ENCODE data around the gene MOB3B. TPM values are rescaled to one million over a fixed set of nuclear protein-coding genes. Genes with fewer than 3 reads are reported as not detected.
A peak's percentile ranks its signal among the peaks of the same experiment; 100 is the strongest.

The MOB3B gene
- polyA plus RNA-seq, 3 donors, result 24.0 to 26.2 (median 25.5) TPM

DNA sequence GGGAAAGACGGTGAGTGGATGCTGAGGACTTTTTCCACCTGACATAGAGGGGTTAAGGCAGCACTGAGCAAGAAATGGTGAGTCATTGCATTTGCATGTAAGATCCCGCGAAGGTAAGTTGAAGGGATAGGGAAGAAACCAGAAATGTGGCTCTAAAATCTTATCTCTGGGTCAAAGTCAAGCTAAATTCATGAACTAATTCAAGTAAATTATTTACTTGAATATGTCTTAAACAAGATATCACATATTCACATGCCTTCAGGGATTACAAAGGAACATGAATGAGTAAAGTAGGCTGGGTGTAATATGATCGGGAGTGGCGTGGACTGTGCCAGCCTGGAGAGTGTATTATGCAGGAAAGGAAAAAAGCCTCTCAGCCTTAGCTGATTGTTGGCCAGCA is 158.2 kb downstream of the MOB3B start:
- DNase-seq (ENCODE audit: low read depth in 3 of 3, low spot score in 2 of 3), result no peak

DNA sequence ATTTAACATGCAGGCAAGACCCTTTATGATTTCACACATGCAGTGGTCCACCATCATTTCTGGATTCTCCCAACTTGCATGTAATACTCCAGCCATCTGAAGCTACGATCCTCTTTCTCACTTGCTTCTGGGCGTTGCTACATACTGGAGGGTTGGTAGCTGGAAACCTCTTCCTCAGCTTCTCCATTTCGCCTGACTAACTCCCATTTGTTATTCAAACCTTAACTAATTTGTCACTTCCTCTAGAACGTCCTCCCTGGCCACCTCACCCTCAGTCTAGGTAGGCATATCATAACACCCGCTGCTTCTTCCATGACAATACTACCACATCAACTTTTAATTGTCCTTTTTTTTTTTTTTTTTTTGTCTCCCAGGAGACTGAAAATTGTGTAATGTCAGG is 160.0 kb downstream of the MOB3B start:
- no peak for DNase-seq (ENCODE audit: low read depth in 3 of 3, low spot score in 2 of 3)

DNA sequence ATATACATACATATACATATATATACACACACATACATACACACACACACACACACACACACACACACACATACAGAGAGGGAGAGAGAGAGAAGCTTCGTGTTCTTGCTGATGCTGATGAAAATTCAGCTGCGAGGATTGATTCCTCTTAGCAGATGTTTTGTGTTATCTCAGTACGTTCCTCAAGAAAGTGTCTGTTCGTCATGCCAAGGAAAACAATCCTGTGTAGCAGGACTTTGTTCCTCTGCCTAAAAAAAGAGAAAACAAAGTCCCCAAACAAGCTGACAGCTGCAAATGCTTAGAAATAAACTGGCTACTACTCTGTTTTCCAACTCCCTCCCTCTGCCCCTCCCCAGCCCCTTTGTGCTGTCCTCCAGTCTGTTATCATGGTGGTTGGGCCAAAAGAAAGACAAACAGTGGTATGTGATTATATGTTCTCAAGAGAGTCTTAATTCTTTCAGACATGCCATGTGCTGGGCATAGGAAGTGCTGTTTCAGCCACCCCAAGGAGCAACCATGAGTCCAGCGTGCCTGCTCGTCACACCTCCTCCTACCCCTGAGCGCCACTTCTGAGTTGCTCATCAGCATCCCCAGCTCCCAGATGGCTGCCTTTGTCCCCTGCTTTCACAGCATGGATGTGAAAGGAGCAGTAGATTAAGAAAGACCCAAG is 161.2 kb downstream of the MOB3B start:
- peak; percentile 74 to 82 (median 80) for DNase-seq (ENCODE audit: low read depth in 3 of 3, low spot score in 2 of 3)

DNA sequence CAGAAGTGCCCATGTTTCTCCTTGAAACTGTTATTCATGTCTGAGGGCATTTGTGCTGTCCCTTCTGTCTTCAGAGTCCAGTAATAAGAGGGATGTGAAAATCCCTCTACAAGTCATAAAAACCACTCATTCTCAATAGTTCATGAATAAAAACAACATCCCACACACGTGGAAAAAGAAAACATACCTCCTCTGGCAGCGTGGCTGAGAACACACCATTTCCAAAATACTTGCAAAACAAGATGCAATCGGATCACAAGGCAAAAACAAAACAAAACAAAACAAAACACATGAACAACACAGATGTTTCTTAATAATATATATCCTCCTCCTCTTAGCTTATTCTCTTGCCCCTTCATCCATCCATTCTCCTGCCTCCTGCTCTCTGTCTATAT is 161.7 kb downstream of the MOB3B start:
- DNase-seq (ENCODE audit: low read depth in 3 of 3, low spot score in 2 of 3), result peak in 1 of 3 donors; percentile 45

DNA sequence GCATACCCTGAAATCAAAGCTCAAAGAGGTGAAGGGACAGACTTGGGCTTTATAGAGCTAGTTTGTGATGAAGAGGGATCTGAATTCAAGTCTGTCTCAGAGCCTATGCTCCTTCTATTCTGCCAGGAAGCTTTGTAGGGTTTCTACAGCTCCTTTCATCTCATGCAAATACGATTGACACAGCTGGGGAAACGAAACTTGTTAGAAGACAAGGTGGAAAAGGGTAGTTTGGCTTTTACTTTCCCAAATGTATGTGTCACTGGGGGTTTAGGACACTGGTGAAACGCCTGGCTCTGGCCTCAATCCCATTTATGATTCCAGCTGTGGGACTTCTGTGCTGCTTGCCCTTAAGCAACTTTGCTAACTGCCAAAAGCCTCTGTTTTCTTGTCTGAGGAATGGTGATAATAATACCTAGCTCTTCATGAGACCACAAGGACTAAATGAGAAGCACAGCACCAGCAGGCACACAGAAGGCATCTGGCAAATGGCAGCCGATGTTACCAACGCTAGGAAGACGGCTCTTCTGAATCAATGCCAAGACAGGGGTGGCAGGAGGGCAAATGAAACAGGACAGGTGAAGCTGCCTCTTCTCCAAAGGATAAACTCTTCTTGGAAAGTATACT is 162.3 kb downstream of the MOB3B start:
- no peak for DNase-seq (ENCODE audit: low read depth in 3 of 3, low spot score in 2 of 3)

DNA sequence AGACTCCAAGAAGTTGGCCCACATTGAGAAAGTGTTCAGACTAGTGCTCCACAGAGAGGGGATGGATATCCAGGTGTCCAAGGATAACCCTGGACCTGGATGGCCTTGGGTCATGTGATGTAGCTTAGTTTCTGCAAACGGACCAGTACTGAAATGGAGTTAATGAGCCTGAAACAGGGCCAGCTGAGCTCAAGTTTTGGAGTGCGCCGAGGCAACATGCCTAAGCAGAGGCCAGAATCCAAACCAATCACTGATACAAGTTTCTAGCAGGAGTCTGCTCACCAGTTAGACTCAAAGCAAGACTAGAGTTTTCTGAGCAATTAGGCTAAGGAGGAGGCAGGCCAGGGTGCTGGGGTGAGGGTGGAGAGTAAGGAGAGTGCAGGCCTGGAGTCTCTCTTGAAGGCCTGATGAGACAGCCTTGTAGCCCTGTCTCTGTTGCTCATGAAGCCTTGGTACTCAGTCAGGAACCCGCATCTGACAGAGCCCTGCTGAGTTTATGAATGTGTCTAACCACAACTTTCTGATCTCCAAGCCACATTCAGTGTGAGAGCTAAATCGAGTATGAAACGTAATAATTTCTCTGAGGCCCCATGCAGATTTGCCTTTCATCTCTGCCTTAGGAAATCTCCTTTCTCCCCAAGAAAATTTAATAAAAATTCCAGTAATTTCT is 163.8 kb downstream of the MOB3B start:
- no peak for DNase-seq (ENCODE audit: low read depth in 3 of 3, low spot score in 2 of 3)

DNA sequence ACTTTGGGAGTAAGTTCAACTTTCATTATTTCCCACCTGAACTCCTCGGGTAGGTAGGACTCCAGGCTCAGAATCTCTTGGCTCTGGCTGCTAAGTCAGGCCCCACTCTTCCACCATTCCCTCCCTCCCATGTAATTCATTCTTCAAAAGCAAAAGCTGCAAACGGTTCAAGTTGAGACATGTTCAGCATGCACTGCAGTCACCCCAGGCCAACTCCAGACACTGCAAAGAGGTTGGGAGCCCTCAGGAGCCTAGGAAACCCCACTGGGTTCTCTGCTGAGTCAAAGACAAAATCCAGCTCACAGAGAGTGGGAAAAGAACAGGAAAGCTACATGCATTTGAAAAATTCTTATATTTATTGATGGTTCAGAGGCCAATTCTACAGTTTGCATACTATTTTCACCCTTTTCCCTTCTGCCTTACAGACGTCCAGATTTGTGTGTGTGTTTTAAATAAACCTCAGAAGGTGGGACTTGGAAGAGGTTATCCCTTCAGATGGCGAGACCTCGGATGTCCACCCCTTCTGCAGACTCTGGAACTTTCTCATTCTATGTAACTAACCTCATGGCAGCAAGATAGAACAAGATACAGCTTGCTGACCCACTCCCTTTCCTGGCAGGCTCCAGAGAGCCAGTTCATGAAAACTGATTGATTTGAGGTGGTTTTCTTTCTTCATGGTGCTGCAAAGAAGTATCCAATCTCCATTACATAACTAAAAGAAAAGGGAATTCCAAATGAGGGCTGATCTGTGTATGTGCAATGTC is 167.0 kb downstream of the MOB3B start:
- DNase-seq (ENCODE audit: low read depth in 3 of 3, low spot score in 2 of 3), result no peak

DNA sequence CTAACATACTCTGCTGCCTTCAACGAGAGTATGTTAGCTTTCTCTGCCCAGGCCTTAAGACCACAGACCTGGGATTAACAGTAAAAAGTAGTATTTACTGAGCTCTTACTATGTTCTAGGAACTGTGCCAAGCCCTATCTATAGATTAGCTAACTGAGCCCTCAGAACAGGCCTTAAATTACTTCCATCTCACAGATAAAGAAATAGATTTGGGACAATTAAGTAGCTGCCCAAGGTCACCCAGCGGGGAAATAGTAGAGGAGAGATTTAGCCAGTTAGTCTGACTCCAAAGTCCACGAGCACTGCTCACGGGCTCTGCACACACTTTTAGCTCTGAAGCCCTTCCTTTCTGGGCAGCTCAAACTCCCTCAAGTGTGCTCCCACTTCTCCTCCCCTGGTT is 168.1 kb downstream of the MOB3B start:
- no peak for DNase-seq (ENCODE audit: low read depth in 3 of 3, low spot score in 2 of 3)

DNA sequence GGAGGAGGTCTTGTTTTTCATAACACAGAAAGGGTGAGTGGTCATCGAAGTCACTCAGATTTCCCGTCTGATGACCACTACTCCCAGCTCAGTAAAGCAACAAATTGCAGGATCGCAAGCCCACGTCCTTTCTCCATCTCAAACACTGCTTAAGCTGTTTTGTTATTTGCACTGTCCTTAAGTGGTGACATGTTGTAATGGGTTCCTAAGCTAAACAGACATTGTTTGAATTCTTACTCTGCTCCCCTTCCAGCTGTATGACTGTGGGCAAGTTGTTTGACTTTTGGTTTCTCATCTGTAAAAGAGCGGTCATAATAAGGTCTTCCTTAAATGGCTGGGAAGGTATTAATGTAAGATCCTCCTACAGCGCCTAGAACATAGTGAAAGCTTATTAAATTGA is 169.9 kb downstream of the MOB3B start:
- no peak for DNase-seq (ENCODE audit: low read depth in 3 of 3, low spot score in 2 of 3)

DNA sequence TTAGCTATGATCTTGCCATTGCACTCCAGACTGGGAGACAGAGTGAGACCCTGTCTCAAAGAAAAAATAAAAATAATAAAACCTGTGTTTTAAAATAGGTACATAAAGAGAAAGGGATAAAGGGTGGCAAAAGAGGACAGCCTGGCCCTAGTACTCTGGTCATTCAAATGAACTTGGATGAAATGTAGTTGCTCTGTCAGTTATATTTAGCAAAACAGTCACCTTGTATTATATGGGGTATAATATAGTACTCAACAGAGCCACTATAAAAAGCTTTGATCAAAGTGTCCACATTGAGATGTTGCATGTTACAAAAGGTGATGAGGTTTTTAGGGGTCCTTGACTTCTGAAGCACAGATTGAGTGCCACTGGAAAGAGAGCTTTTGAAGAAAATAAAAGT is 171.6 kb downstream of the MOB3B start:
- DNase-seq (ENCODE audit: low read depth in 3 of 3, low spot score in 2 of 3), result no peak

DNA sequence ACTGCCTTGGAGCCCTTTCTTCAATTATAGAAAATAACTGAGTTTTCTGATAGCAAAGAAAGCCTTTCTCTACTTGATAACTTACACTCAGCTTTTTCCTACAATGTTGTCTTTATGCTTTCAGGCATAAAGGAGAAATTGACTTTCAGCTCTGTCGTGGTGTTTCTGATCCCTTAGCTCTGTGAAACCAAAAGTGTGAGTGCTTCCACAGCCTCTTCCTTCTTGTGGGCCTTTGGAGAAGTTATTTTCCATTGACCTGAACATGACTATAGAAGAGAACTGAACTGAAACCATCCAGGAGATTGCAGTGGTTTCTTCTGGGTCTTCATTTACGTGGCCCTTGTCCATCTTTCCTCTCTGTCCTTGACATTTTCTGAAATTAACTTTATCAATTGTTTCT is 173.2 kb downstream of the MOB3B start:
- DNase-seq (ENCODE audit: low read depth in 3 of 3, low spot score in 2 of 3), result no peak

DNA sequence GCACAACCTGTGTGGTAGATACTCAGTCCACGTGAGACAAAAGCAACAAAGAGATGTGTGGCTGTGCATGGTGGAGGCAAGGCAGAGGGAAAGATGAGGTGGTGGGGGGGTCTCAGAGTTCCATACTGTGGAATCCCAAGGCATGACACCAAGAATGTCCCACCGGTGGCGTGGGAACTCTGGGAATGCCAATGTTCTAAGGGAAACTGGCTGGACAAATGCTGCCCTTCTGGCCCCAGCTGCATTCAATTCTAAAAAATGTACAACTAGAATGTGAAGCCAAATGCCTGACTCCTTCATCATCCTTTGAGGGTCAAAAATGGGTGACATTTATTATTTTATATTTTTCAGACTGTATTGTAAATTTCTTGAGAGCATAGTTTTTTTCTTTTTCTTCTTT is 174.4 kb downstream of the MOB3B start:
- no peak for DNase-seq (ENCODE audit: low read depth in 3 of 3, low spot score in 2 of 3)

DNA sequence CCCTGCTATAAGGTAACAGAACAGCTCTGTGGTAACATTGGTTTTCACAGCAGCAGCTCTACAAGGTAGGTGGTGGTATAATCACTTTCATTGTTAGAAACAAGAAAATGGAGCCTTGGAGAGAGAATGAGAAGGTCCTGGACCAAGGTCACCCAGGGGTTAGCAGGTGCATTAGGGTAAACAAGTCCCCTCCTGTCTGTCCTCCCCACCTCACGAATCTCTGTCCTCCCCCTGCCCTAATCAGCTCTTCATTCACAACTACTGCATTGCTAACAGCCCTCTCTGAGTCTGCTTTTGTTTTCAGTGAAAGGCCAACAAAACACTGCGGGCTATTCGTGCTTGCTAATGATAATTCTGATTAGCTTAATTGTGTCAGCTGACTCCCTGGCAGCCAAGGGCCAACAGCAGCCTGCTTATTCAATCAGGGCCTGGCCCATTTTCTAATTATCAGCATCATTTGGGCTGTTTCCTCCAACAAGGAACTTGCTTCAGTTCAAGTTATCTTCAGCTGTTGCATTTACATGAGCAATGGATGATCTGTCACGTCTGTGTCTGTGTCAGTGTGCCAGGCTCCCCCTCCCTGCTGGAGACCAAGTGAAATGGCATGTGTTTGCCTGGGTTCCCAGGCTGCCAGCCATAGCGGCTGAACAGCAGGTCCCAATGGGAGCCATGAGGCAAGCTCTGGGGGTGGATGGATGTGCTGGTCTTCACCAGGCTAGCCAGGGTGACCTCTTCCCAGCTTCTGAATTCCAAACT is 176.0 kb downstream of the MOB3B start:
- no peak for DNase-seq (ENCODE audit: low read depth in 3 of 3, low spot score in 2 of 3)

DNA sequence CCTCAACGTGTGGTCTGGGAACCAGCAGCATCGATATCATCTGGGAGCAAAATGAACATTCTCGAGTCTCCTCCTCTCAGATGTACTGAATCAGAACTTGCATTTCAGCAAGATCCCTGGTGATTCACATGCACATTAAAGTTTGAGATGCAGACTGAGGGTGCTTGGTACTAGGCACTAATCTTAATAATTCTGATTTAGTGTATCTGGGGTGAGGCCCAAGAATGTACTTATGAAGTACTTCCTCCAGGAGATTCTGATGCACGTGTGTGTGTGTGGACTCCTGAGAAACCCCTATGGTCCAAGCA is 176.5 kb downstream of the MOB3B start:
- no peak for DNase-seq (ENCODE audit: low read depth in 3 of 3, low spot score in 2 of 3)

DNA sequence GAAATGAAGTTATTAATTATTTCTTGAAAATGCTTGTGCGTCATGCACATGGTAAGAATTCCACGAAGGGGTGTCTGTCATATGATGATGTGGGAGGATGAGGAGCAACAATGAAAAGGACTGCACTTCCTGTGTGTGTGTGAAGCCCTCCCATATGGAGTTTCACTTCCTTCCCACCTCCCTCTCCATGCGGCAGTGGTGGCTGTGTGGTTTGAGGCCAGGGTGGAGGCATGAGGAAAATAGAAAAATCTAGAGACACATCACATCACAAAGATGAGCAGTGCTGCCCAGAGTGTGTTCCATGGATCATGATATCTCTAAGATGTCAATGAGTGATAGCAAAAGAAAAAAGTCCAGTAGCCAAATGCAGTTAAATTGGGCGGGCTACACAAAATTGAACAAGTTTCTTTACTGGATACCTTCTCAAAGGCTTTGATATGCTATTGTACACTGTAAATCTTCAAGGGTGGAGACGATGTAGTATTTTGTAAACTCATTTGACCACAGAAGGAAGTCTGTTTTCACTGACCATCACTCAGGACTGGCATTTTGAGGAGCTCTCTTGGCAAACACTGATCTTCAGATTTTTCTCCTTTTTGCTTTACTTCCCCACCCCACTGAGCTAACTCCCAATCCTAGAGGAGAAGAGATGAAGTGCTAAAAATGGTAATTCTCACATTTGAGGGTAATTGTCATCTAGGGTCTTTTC is 177.0 kb downstream of the MOB3B start:
- DNase-seq (ENCODE audit: low read depth in 3 of 3, low spot score in 2 of 3), result no peak

DNA sequence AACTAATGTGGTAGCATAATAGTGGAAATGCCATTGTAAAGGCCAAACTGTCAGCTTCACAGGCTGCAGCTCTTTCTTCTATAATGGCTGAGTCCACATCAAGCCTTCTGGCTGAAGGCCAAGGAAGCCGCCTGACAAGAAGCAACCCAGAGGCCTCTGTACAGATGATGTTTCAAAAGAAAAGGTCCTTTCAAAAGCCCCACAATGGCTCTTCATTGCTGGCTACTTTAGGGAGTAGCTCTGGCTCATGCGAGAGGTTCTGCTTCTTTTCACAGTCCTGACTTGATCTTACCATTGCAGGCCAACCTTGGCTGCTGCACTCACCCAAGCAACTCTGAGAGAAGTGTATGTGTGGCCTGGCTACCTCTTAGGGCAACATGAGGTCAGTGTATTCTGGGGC is 178.2 kb downstream of the MOB3B start:
- DNase-seq (ENCODE audit: low read depth in 3 of 3, low spot score in 2 of 3), result no peak

DNA sequence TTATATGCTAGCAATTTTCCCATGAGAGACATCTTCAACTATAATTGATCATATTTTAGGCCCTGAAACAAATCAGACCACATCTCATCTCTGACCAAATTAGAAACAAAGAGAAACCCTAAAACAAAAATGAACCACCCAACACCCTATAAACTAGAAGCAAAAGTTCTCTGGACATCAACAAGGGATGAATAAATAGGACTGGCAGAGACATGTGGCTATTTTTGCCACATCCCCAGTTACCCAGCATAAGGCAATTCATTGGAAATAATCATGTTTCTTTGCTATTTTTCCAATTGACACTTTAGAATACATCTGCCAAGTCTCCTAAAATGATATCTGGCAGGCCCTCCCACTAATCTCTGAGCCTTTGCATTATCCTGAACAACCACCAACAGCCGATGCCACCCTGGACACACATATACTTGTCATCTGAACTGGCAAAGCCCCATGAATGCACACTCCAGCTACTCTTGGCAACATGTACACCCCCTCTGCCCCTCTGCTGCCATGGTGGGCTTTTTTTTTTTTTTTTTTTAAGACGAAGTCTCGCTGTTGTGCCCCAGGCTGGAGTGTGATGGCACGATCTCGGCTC is 179.1 kb downstream of the MOB3B start:
- DNase-seq (ENCODE audit: low read depth in 3 of 3, low spot score in 2 of 3), result no peak

DNA sequence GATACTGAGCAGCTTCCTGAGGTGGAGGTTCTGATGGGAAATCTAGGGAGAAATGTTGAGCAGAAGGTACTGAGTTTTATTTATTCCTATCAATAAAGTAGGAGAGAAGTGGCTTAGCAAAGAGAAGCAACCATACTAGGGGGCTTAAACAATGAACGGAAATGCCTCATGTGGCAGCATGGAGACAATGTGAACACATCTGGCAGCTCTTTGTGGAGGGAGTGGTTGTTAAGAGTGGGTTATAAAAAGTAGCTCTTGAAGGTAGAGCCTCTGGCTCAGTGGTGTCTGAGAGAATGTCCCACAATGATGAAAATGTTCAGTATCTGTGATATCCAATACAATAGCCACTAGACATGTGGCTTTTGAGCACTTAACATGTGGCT is 179.9 kb downstream of the MOB3B start:
- DNase-seq (ENCODE audit: low read depth in 3 of 3, low spot score in 2 of 3), result no peak

DNA sequence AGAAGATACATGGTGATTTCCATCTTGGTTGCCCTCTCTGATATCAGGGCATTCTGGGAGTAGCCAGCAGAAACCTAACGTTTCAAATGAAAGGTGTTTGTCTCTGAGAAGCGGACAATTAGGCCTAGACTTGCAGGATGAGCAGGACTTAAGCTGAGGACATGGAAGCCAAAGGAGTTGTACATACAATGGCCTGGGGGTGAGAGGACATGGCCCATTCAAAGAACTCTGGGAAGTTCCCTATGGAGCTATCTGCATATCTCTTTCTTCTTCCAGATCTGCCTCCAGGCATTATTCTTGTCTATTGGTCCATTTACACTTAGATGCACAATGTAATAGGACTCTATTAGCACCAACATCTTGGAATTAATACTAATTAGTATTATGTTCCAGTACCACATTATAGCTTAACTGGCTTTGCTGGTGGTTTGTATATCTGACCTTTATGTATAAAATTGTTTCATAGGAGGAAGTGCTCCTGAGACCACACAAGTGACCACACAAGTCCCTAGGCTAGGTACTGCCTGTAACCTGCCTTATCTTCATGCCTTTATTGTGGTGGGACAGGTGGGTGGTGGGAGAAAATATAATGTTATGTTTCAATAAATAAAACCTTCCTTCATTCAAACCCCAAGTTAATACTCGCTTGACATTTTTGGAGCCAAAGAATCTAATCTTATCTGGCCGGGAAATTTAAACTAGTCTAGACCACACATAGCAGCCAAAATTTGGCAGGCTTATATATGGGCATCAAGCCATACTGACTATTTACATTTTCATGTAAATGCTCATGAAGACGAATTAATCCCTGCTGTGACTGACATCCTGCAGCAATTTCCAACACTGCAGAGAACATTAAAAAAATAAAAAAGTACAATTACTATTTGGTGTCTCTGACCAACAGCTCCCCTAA is 180.6 kb downstream of the MOB3B start:
- DNase-seq (ENCODE audit: low read depth in 3 of 3, low spot score in 2 of 3), result no peak

Data from right renal cortex interstitium (tissue), 3 donors.